ENCODE results near the gene CEMP1. TPM values are rescaled to one million over a fixed set of nuclear protein-coding genes. Genes with fewer than 3 reads are reported as not detected.

The CEMP1 gene
- total and polyA plus RNA-seq, 11 donors: 0.04 to 0.27 (median 0.18) TPM; not detected in 8

DNA sequence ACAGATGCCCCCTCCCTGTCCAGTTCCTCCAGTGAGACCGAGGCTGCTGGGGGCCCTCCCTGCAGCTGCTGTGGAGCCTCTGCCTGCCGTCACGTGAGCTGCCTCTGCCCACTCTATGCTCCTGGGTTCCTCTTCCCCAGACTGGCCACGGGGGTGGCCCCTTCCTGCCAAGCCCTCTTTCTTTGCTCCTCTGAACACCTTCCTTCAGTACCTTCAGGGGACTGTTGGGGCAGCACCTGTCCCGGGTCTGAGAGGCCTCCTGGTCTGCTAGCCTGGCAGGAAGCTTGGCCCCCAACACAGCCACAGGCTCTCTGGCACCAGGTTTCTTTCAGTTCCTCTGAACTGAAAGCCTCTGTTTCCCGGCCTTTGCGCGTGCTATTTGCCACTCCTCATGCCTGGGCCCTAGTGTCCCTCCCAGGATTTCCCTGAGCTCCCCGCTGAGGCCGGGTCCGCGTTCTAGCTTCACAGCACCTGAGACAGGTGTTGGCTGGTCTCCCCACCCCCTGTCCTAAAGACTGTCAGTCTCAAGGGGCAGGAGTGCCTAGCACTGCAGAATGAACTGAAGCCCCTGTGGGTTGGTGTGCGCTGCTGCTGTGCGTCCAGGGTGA, 24.1 kb downstream of the CEMP1 start:
- Histone ChIP-seq H3K4me3 (peak overlapping the region in 1 of 12 donors; percentile 23), H3K4me1 (peaks cover 0 to 67% (median 7%) of the 10 kb centered on the region in 12 donors), H3K27me3 (no peaks in the 10 kb centered on the region), H3K27ac (peak overlapping the region in 6 of 12 donors; percentile 9 to 95 (median 28)), H3K9me3 (no peaks in the 10 kb centered on the region), H3K36me3 (no peaks in the 10 kb centered on the region)
- TF ChIP-seq, protein P1, sequence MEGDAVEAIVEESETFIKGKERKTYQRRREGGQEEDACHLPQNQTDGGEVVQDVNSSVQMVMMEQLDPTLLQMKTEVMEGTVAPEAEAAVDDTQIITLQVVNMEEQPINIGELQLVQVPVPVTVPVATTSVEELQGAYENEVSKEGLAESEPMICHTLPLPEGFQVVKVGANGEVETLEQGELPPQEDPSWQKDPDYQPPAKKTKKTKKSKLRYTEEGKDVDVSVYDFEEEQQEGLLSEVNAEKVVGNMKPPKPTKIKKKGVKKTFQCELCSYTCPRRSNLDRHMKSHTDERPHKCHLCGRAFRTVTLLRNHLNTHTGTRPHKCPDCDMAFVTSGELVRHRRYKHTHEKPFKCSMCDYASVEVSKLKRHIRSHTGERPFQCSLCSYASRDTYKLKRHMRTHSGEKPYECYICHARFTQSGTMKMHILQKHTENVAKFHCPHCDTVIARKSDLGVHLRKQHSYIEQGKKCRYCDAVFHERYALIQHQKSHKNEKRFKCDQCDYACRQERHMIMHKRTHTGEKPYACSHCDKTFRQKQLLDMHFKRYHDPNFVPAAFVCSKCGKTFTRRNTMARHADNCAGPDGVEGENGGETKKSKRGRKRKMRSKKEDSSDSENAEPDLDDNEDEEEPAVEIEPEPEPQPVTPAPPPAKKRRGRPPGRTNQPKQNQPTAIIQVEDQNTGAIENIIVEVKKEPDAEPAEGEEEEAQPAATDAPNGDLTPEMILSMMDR (IDR thresholded peaks at IDR 0.05): no peak
- TF ChIP-seq POLR2A (IDR thresholded peaks at IDR 0.05): no peak
- 78 to 87% (median 85%) methylated on average over 14 of the region's 14 CpGs for WGBS, 4 donors
- DNase-seq: peak in 2 of 5 donors; percentile 34 to 69
- ATAC-seq: peak in 3 of 4 donors; percentile 18 to 65 (median 22)
- intact Hi-C loops (cut with DNase I): loop anchor here in 5 of 10 donors (5.0 to 10.0 kb wide), 5 partner anchors 80 to 502 kb away; partner anchors contain the start of genes CCNF (in 2 of the 5) and ZNF598 (in 1 of the 5)

DNA sequence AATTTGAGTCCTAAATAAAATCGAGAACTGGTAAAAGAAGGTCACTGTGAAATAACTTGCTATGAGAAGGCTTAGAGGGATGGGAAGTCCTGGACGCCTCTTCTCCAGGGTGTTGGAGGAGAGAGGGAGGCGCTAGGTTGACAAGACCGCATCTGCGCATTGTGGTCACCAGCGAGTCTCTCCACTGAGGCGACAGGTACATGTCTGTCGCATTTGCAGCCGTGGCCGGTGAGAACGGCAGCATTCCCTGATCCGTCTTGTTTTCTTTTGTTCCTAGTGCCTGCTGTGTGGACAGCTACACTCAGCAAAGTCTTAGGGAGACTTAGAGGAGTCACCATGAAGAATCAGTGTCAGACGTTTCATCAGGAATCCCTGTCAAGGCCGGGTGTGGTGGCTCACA, 25.5 kb downstream of the CEMP1 start:
- WGBS, 4 donors: 85 to 89% (median 88%) methylated on average over 14 of the region's 14 CpGs
- H3K4me3 ChIP-seq: no peak overlapping the region
- no peaks in the 10 kb centered on the region for H3K27me3 ChIP-seq
- ATAC-seq (no peak), DNase-seq (no peak)
- intact Hi-C loops (cut with DNase I): loop anchor here in 5 of 10 donors (5.0 to 10.0 kb wide), 5 partner anchors 78 to 501 kb away; partner anchors contain the start of genes CCNF (in 2 of the 5) and ZNF598 (in 1 of the 5)
- H3K27ac ChIP-seq: no peak overlapping the region
- H3K9me3 ChIP-seq: no peaks in the 10 kb centered on the region
- no peaks in the 10 kb centered on the region for H3K36me3 ChIP-seq
- H3K4me1 ChIP-seq: peaks cover 0 to 68% (median 17%) of the 10 kb centered on the region in 12 donors
- TF ChIP-seq, protein P1 (IDR thresholded peaks at IDR 0.05): no peak
- no peak for TF ChIP-seq POLR2A (IDR thresholded peaks at IDR 0.05)

DNA sequence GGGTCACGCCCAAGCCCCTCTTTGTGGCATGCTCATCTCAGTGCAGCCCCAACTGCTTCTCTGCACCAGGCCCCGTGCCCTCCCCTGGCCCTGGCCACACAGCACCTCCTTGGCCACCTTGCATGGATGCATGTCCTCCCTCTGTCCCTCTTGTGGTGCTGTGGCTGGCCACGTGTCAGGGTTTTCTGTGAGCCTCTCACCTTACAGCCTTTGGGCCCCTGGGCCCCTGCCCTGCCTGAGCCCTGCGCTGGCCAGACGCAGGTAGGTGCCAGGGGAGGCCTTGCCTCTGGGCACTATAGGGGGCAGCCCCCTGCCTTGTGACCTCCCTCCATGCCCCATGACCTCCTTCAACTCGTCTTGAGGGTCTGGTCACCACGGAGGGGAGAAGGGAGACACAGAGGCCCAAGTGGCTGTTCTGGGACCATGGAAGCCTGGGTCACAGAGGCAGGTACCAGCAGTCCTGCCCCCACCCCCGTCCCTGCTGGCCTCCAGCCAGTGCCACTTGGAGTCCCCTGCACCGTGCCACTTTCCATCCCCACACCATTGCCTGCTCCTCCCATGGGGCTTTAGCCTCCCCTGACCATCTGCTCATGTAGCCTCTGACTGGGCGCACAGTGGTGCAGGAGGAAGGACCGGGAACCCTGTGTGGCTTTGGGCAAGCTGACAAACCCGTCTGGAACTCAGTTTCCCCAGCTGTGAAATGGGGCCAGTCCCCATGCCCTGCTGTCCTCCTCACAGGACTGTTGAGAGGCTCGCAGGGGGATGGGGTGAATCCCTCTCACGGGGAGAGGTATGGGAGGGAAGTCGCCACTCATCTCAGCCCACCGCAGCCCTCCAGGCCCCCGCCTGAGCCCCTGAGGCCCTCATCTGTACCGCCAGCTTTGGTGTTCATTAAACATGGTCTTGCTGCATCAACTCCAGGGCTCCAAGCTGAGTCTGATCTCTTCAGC, 29.0 kb downstream of the CEMP1 start:
- 71 to 87% (median 78%) methylated on average over 7 to 18 of the region's 18 CpGs for WGBS, 4 donors

More for the DNA sequence above, 29.0 kb downstream of the CEMP1 start:
- Histone ChIP-seq H3K4me3 (peak overlapping the region in 3 of 12 donors; percentile 37 to 56 (median 39)), H3K27me3 (no peaks in the 10 kb centered on the region), H3K36me3 (peaks cover 0 to 6% (median 0%) of the 10 kb centered on the region in 9 donors), H3K4me1 (peaks cover 0 to 59% (median 36%) of the 10 kb centered on the region in 12 donors), H3K27ac (peak overlapping the region in 3 of 12 donors; percentile 19 to 64 (median 56)), H3K9me3 (no peaks in the 10 kb centered on the region)
- TF ChIP-seq POLR2A (IDR thresholded peaks at IDR 0.05): no peak
- TF ChIP-seq, protein P1 (IDR thresholded peaks at IDR 0.05): no peak
- ATAC-seq (no peak), DNase-seq (no peak)
- intact Hi-C loops (cut with DNase I): loop anchor here (1.0 to 10.0 kb wide), 12 partner anchors 27 to 497 kb away; partner anchors contain the start of genes ABCA3 (in 8 of the 10), CCNF (in 4 of the 10), TBC1D24 (in 1 of the 10) and ZNF598 (in 1 of the 10)
